AG09319 (cell line): ENCODE results near the gene PGF.

Source experiments
- DNase-seq: peaks from one replicate; pipeline ENCODE4 v3.0.0-alpha.2; 2010; ENCODE audit warnings: low read depth; ENCODE audit errors: extremely low read depth
- CTCF ChIP-seq: IDR thresholded peaks from 2 replicates; pipeline ENCODE4 v1.5.1; 2011; ENCODE audit warnings: low read depth, mild to moderate bottlenecking, inconsistent platforms, low read length, moderate library complexity

Gene PGF

GRCh38 chr14:74988993-74989392, 33.6 kb upstream of the PGF start:
- no peak for TF ChIP-seq CTCF
- DNase-seq = no peak

DNA sequence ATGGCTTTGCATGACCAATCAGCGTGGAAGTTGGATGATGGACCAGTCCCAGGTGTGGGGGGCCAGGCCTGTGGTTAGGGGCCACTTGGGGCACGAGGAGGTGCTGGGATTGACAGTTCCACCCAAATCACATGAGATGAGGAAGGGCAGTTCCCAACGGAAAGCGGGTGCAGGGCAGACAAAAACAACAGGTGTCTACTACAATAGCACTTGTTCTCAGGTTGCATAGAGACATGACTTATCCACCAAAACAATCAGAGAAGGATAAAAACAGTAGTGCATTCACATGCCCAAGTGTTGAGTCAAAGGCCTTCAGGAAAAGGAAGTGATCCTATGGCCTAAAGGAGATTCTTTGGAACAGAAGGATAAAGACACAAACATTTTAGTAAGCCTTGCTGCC, 32.7 kb upstream of the PGF start:
- DNase-seq = no peak
- TF ChIP-seq CTCF = no peak

GRCh38 chr14:74985806-74986205, 30.4 kb upstream of the PGF start:
- no peak for DNase-seq
- no peak for TF ChIP-seq CTCF

DNA sequence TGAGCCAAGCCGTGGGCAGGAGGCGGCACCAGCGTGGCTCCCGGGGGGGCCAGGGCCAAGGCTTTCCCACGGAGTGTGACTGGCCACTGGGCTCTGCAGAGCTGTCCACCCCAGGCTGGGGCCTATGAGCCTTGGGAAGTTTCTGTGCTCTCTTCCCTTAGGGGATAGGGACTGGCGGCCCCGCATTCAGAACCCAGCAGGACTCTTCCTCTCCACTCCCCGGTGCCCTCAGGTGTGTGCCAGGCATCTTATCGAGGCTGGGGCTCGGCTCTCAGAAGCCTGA, 29.6 kb upstream of the PGF start:
- DNase-seq = no peak
- TF ChIP-seq CTCF = no peak

DNA sequence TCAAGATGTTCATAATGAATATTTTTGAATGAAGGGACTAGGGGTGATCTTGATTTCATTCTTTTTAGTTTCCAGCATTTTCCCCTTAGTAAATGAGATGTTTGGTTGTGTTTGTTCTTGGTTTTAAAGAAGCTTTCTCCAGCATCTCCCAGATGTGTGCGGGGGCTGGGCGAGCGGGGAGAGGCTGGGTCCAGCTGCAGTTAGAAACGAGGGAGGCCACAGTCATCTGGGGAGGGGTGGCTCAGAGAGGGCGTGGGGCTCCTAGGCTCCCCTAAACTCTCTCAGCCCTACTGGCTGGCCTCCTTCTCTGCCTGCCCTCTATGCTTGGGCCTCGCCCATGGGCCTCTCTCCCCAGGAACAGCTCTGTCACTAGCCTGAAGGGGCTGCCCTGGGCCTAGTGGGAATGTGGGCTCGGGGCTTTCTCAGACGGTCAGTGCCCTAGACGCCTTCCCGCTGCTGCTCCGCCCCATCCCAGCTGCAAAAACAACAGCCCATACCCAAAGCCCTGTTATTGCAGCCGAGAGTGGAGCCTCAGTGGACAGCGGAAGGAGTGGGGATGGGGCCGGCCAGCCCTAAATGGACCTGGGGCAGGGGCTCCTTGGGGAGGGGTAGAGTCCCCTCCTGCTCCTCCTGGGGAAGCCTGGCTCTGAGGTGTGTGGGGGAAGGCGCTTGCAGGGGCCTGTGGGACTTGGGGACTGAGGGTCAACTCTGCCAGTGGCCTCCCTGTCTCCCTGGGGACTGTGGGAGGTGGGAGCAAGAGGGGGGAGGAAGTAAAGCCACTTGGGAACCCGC, 29.0 kb upstream of the PGF start:
- no peak for DNase-seq
- TF ChIP-seq CTCF = no peak

DNA sequence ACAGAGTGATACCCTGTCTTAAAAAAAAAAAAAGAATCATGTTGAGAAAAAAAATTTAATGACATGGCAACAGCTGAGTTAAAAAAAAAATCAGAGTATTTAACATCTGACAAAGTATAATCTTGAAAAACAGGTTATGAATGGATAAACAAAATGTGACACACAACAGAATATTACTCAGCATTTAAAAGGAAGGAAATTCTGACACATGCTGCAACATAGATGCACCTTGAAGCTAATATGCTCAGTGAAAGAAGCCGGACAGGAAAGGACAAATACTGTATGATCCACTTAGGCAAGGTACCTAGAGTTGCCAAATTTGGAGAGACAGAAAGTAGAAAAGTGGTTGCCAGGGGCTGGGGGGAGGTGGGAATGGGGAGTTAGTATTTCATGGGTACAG, 27.9 kb upstream of the PGF start:
- DNase-seq = no peak
- TF ChIP-seq CTCF = no peak

GRCh38 chr14:74982661-74983060, 27.3 kb upstream of the PGF start:
- DNase-seq = no peak
- TF ChIP-seq CTCF = no peak
